Heart right ventricle (tissue), 16 donors: ENCODE data around the gene FZR1. TPM values are rescaled to one million over a fixed set of nuclear protein-coding genes. Genes with fewer than 3 reads are reported as not detected.

Experiments
- ATAC-seq, 8 donors: fragments of 200-7000 bp; cut with Tn5 transposase; one replicate each; pipeline ENCODE4 v1.9.1; 2020; ENCODE audit warnings: mild to moderate bottlenecking in 8 of 8, moderate library complexity in 8 of 8, moderate number of reproducible peaks in 1 of 8
- DNase-seq, 2 donors: peaks; one replicate each; pipeline ENCODE4 v3.0.0-alpha.2; 2020
- H3K27ac ChIP-seq, 10 donors: fragments of 200-600 bp; sonication (generic) in 2 of 10; one replicate each; pipeline versions ENCODE4 v1.5.0 to v1.8.0; 2020 to 2022; ENCODE audit warnings: mild to moderate bottlenecking in 3 of 10
- H3K27me3 ChIP-seq, 7 donors: fragments of 200-600 bp; one replicate each; pipeline ENCODE4 v1.8.0; 2021 to 2022; ENCODE audit warnings: mild to moderate bottlenecking in 2 of 7
- H3K36me3 ChIP-seq, 9 donors: fragments of 200-600 bp; sonication (generic) in 1 of 9; one replicate each; pipeline versions ENCODE4 v1.5.0 to v1.8.0; 2020 to 2022; ENCODE audit warnings: mild to moderate bottlenecking in 2 of 9
- H3K4me1 ChIP-seq, 9 donors: fragments of 200-600 bp; sonication (generic) in 1 of 9; one replicate each; pipeline versions ENCODE4 v1.5.0 to v1.8.0; 2020 to 2022; ENCODE audit warnings: mild to moderate bottlenecking in 4 of 9
- H3K4me3 ChIP-seq, 10 donors: fragments of 200-600 bp; sonication (generic) in 2 of 10; one replicate each; pipeline versions ENCODE4 v1.5.0 to v1.8.0; 2020 to 2022; ENCODE audit warnings: mild to moderate bottlenecking in 7 of 10, moderate library complexity in 2 of 10
- H3K9me3 ChIP-seq, 11 donors: fragments of 200-600 bp in 10 of 11; sonication (generic) in 2 of 11; one replicate each; pipeline versions ENCODE4 v1.5.0 to v1.8.0; 2013 to 2022; ENCODE audit warnings: mild to moderate bottlenecking in 2 of 11, control low read depth in 1 of 11, moderate library complexity in 1 of 11
- WGBS, 2 donors: extraction: QIAGEN DNeasy Blood & Tissue Kit; methylation state at CpG; one replicate each; pipeline ENCODE4 v1.1.7; 2013; ENCODE audit warnings: inconsistent platforms in 1 of 2; 5-methylcytosine and 5-hydroxymethylcytosine counted together
- intact Hi-C, 10 donors: fragments of 100-400 bp; cut with DNase I; formaldehyde crosslinking; loops; one replicate each; pipeline versions ENCODE4 v1.11.1 to v1.14.2; 2022
- polyA plus RNA-seq, 2 donors: library from polyadenylated mRNA; stranded (reverse); fragments of 200-250 nt; gene quantifications; one replicate each; pipeline ENCODE4 v1.2.3, GENCODE V29; 2013
- total RNA-seq, 10 donors: library from RNA; stranded (reverse); fragmentation: NEBNext Ultra II Directional in 3 of 10; extraction: Animal tissue kit (Norgen Biotek cat#: 25700) in 3 of 10; gene quantifications; one replicate each; pipeline versions ENCODE4 v1.2.1 to v1.2.4, GENCODE V29; 2021 to 2023
- TF ChIP-seq, protein P1 (sequence below), 9 donors: fragments of 200-600 bp; sonication (generic) in 2 of 9; IDR thresholded peaks; one replicate each; pipeline versions ENCODE4 v1.5.0 to v1.8.0; 2021 to 2022; ENCODE audit warnings: antibody characterized with exemption in 9 of 9, mild to moderate bottlenecking in 5 of 9, moderate library complexity in 1 of 9
- donor health status: Arrhythmogenic right ventricular cardiomyopathy.
- donor health status: ischemic (EF 13 %, LVEDD 7.1; RV severe dilation, severe dysfunction).
- donor health status: healthy with polysubstance abuse.
- donor health status: DM: no; HTN: yes; CAD: no.
- donor health status: DM: no; HTN: no; CAD: no.
- donor health status: ischemic (EF 25% LVEDD 6.9; RV normal size, moderate dysfunction).
- donor health status: ischemic (EF 25% LVEDD 5.7; RV mildly dilated, moderate dysfunction).
- donor health status: healthy.
- donor health status: DM: yes; HTN: yes; CAD: no.
- donor health status: Ischemic cardiomyopathy.
- donor health status: ischemic (EF 35%, LVEDD 5.7; RV mildly dilated, moderate dysfunction).
- donor health status: nonischemic (EF 11% LVEDD 7.7; RV severe dilation, severe dysfunction).
- donor health status: DM: yes; HTN: yes; CAD: no.
- donor health status: PGD.
- donor health status: ischemic (EF 29% LVEDD 5.4; RV normal size, mild dysfunction).
- donor health status: nonischemic (EF 23%, LVEDD 6.1; RV moderate dilation, normal function).

FZR1 gene
- total and polyA plus RNA-seq, 12 donors = 13.5 to 30.8 (median 24.7) TPM

DNA sequence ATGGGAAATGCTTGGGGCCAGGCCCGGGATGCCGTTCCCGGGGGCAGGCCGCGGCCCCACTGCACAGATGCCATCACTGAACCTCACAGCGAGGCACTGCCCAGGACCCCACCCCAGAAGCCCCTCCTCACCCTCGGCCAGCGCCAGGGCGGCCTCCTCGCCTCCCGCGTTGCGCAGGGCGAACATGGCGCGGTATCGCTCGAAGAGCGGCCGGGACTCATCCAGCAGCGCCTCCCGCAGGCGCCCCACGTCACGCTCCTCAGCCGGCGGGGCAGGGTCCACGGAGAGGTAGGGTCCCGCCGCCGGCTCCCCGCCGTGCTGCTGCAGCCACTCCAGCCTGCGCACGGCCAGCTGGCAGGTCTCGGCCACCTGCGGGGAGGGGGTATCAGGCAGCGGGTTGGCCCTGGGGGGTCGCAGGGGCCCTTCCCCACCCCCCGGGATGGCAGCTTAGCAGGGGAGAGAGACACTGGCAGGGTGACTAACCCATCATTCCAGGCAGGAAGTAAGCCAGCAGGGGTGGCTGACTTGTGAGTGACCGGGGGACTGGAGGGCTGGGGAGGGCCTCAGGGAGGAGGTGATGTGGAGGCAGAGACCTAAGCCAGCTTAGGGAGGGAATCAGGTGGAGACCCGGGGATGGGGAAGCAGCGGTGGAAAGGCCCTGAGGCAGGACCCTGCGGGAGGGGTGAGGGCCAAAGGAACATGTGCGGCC lies 13.8 kb upstream of the FZR1 start:
- Histone ChIP-seq H3K9me3 (no peaks in the 10 kb centered on the region), H3K4me1 (no peaks in the 10 kb centered on the region), H3K27me3 (no peaks in the 10 kb centered on the region), H3K27ac (no peak overlapping the region), H3K4me3 (no peak overlapping the region), H3K36me3 (peaks cover 0 to 79% (median 27%) of the 10 kb centered on the region in 9 donors)
- peak in 1 of 8 donors; percentile 19 for ATAC-seq
- WGBS, 2 donors = 95% methylated on average over 40 to 45 of the region's 45 CpGs
- intact Hi-C loops = no loop called here
- TF ChIP-seq, protein P1, sequence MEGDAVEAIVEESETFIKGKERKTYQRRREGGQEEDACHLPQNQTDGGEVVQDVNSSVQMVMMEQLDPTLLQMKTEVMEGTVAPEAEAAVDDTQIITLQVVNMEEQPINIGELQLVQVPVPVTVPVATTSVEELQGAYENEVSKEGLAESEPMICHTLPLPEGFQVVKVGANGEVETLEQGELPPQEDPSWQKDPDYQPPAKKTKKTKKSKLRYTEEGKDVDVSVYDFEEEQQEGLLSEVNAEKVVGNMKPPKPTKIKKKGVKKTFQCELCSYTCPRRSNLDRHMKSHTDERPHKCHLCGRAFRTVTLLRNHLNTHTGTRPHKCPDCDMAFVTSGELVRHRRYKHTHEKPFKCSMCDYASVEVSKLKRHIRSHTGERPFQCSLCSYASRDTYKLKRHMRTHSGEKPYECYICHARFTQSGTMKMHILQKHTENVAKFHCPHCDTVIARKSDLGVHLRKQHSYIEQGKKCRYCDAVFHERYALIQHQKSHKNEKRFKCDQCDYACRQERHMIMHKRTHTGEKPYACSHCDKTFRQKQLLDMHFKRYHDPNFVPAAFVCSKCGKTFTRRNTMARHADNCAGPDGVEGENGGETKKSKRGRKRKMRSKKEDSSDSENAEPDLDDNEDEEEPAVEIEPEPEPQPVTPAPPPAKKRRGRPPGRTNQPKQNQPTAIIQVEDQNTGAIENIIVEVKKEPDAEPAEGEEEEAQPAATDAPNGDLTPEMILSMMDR (IDR thresholded peaks at IDR 0.05) = no peak
- DNase-seq = no peak

DNA sequence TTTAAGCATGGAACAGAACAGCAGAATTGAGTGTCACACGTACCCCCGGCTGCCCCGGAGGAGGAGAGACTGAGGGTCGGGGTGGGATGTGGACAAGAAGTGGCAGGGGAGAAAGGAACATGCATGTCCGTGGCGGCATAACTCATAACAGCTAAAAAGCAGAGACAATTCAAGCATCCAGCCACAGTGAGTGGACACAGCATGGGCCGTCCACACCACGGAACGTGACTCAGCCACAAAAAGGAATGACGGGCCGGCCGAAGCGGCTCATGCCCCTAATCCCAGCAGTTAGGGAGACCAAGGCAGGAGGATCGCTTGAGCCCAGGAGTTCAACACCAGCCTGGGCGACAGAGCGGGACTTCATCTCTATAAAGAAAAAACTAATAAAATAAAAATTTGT lies 13.2 kb upstream of the FZR1 start:
- H3K9me3 ChIP-seq = no peaks in the 10 kb centered on the region
- H3K36me3 ChIP-seq = peaks cover 0 to 81% (median 27%) of the 10 kb centered on the region in 9 donors
- H3K4me3 ChIP-seq = no peak overlapping the region
- H3K4me1 ChIP-seq = no peaks in the 10 kb centered on the region
- intact Hi-C loops = no loop called here
- no peaks in the 10 kb centered on the region for H3K27me3 ChIP-seq
- DNase-seq (no peak), ATAC-seq (no peak)
- no peak overlapping the region for H3K27ac ChIP-seq
- WGBS, 2 donors = 94% methylated on average over 16 of the region's 16 CpGs
- TF ChIP-seq, protein P1 (IDR thresholded peaks at IDR 0.05) = no peak

DNA sequence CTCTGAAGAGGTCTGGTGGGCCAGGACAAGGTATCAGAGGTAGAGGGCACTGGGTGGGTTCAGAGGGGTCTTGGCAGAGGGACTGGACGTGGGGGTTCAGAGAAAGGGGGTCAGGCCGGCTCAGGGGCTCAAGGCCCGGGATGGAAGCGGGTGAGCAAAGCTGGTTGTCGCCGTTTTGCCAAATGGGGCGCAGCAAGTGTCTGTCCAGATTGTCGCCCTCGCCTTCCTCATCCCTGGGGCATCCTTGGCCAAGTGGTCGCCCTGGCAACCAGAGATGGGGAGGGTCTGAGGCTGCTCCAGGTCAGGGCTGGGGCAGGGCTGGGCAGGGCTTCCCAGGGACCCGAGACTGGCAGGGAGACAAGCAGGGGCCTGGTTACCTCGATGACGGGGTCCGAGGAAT lies 12.5 kb upstream of the FZR1 start:
- TF ChIP-seq, protein P1 (IDR thresholded peaks at IDR 0.05) = no peak
- ATAC-seq = peak in 4 of 8 donors; percentile 5 to 24 (median 10)
- intact Hi-C loops = no loop called here
- DNase-seq = no peak
- 94 to 97% methylated on average over 14 of the region's 14 CpGs for WGBS, 2 donors
- Histone ChIP-seq H3K27ac (no peak overlapping the region), H3K36me3 (peaks cover 0 to 81% (median 27%) of the 10 kb centered on the region in 9 donors), H3K4me1 (peaks cover 0 to under 1% (median 0%) of the 10 kb centered on the region in 9 donors), H3K27me3 (no peaks in the 10 kb centered on the region), H3K9me3 (no peaks in the 10 kb centered on the region), H3K4me3 (no peak overlapping the region)

DNA sequence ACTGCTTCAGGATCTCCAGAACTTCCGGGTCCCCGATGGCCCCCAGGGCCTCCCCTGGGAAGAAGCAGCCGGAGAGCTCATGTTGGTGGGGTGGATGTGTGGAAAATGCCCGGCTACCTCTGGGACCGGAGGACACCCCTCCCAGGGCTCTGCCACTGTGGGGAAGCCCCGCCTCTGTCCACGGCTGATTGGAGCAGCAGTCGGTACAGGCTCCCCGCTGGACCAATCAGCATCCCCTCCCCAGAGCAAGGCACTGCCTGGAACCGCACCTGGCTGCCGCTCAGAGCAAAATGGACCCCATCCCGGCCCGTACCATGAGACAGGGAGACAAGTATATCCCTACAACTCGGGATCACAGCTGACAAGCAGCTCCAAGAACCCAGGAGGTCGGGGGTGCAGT lies 12.1 kb upstream of the FZR1 start:
- TF ChIP-seq, protein P1 (IDR thresholded peaks at IDR 0.05) = no peak
- DNase-seq = no peak
- H3K27me3 ChIP-seq = no peaks in the 10 kb centered on the region
- no peak overlapping the region for H3K4me3 ChIP-seq
- no peak overlapping the region for H3K27ac ChIP-seq
- peaks cover 0 to 5% (median 1%) of the 10 kb centered on the region in 9 donors for H3K4me1 ChIP-seq
- no peaks in the 10 kb centered on the region for H3K9me3 ChIP-seq
- peak in 4 of 8 donors; percentile 5 to 51 (median 38) for ATAC-seq
- 79 to 85% methylated on average over 15 of the region's 15 CpGs for WGBS, 2 donors
- intact Hi-C loops = no loop called here
- peaks cover 0 to 81% (median 27%) of the 10 kb centered on the region in 9 donors for H3K36me3 ChIP-seq
